UCSD-AML1 (cell line): Measurements from ENCODE around the gene TNFRSF11A.

ENCODE experiments used
- DNase-seq: peaks from one replicate; lab custom pipeline; 2025; ENCODE audit not compliant: unreplicated experiment; lab: John Stamatoyannopoulos, UW

The TNFRSF11A gene

GRCh38 chr18:62407660-62408059 lies 82.5 kb downstream of the TNFRSF11A start:
- no peak for DNase-seq

GRCh38 chr18:62409821-62410220 lies 84.7 kb downstream of the TNFRSF11A start:
- no peak for DNase-seq

- DNase-seq, result no peak
Measured at GRCh38 chr18:62412231-62412979, 87.3 kb downstream of the TNFRSF11A start.

- DNase-seq, result no peak
Measured at GRCh38 chr18:62413206-62413605, 88.1 kb downstream of the TNFRSF11A start.

GRCh38 chr18:62418258-62418657 lies 93.1 kb downstream of the TNFRSF11A start:
- no peak for DNase-seq

GRCh38 chr18:62420151-62420512 lies 95.0 kb downstream of the TNFRSF11A start:
- no peak for DNase-seq

DNA sequence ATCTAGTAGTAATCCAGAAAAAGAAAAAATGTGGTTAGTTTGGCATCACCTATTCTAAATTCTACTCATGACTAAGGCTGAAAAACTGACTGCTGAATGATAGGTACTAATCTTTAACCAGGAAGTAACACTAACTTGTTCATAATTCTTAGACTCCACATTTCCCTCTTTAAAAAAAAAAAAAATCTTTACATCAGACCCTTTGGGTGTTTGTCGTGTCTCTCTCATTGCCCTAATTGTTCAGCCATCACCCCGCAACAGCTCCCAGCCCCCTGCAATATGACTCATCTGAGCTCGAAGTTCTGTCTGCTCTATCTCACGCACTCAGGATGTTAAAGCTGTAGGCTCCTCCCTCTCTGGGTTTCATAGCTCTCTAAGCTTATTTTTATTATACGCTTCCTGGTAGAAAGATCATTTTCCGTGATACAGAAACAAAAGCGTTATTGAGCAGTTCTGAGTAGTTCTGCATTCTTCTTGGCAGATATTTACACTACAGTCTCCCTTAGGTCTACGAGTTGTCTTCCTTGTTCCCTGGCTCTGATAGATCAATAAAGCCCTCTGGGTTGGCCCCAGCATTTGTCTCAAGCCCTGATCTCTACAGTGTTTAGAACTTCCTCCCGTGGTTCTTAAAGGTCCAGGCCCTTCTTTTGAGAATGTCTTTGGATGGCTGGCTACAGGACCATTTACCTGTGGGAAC lies 95.6 kb downstream of the TNFRSF11A start:
- DNase-seq, result peak; percentile 39

DNA sequence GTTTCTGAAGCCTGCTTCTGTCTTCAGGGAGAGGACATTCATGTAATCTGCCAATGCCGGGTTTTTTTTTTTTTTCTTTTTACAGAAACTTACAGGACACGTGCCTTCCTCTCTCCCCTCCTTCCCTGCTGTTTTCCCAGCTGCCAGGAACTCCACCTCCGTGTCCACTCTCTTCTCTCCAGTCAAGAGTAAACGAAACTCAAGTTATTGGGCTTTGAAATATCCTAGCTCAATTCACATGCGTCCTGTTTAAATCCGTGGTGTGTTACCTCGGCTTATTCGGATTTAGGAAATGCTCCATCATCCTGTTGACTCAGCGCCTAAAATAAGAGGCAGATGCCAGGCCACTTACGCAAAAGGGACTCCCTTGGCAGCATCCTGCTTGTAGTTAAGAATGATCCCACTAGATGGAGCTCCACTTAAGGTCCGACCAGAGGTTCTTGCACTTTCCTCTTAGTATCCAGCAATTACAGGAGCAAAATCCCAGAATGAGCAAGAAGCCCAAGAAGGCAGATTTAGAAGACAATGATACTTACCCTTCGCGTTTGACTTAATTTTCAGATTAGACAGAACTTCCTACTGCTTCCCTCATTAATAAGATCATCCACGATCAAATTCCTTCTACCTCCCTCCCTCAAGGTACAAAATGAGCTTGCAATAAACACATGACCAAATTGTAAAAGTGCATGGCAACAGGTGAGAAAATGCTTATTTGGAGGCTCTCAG lies 100.5 kb downstream of the TNFRSF11A start:
- DNase-seq, result peak; percentile 45

DNA sequence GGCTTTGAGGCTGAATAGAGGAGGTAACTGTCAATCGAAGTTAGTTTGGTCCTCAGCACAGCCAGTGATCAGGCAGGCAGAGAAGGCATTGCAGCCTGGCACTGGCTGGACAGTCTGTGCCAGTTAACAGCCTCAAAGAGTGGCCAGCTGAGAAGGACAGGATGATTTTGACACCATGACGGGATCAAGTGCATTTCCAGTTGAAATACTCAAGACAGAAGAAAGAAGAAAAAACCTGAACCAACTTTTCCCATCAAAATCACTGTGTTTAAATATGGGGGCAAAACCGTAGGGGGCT lies 101.0 kb downstream of the TNFRSF11A start:
- no peak for DNase-seq

- no peak for DNase-seq
Measured at GRCh38 chr18:62432176-62432575, 107.1 kb downstream of the TNFRSF11A start.

DNA sequence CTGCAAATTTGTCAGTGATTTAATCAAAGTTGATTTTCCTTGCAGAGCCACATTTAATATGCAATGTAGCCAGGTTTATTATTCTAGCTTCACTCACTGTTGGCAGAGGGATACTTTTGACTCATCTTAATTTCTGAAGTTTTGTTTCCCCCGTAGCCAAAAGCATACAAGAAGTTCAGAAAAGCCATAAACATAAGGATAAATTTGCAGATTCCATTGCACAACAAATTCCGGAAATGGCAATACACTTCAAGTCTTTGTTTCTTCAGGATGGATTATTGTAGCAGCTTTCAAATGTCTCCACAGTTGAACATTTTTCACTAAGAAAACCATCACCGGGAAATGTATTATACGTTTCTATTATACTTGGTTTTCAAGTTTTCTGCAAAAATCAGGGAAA lies 109.7 kb downstream of the TNFRSF11A start:
- no peak for DNase-seq

- no peak for DNase-seq
Measured at GRCh38 chr18:62435435-62436031, 110.4 kb downstream of the TNFRSF11A start.

GRCh38 chr18:62436636-62437234 lies 111.6 kb downstream of the TNFRSF11A start:
- DNase-seq, result no peak

DNA sequence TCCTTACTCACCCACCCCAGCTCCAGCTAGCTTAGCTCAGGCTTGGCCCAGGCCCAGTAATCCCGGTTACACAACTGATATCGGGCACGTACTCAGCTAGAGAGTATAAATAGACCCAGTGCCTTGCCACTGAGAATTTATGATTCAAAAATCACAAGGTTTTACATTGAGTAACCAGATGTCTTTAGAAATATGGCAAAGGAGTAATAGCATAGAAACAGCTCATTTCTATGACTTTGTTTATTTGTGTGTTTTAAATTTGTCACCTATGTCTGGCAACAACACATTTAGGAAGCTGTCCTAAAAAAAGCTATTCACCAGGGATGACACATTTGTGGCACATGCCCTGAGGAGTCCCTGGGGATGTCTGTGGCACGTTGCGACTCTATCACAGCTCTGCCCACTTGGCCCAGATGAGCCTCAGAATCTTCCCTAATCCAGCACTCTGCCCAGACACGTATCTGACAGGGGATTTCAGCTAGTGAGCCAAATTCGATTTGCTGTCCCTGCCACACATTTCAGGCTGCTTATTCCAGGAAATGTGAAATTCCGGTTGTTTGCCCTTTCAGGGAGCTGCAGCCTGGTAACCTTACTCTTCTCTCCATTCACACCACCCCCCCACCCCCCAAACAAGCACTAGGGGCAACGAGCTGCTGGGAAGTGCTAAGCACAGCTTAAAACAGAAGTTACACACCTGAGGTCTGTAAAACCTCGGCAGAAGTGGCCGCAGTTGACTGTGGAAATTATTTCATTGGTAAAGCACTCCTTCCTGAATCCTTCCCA lies 112.3 kb downstream of the TNFRSF11A start:
- DNase-seq, result no peak

DNA sequence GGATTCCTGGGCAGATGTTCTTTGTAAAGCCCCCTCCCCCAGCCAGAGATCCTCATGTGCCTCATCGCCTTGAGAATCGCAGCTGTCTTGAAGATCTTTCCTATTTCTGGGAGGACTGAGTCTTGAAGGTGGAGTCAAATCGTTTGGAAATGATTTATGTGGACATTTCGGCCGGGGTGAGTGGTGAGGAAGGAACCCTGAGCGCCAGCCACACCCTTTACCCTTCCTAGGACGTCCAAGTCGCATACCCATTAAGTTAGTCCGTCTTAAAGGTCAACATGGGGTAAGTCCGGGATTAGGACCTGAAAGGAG lies 112.9 kb downstream of the TNFRSF11A start:
- no peak for DNase-seq

DNA sequence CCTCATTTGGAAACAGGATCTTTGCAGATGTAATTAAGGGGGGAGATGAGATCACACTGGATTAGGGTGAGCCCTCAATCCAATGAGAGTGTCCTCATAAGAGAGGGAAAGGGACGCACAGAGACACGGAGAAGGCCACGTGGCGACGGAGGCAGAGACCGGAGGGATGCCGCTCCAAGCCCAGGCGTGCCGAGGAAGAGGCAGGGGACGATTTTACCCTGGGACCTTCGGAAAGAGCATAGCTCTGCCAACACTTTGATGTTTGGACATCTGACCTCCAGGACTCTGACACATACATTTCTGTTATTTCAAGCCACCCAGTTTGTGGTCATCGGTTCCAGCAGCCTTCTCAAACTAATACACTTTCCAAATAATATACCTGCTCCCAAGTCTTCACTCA lies 113.3 kb downstream of the TNFRSF11A start:
- DNase-seq, result no peak

- no peak for DNase-seq
Measured at GRCh38 chr18:62438866-62439265, 113.8 kb downstream of the TNFRSF11A start.
